Measurements from ENCODE around the gene PFN4.

DNA sequence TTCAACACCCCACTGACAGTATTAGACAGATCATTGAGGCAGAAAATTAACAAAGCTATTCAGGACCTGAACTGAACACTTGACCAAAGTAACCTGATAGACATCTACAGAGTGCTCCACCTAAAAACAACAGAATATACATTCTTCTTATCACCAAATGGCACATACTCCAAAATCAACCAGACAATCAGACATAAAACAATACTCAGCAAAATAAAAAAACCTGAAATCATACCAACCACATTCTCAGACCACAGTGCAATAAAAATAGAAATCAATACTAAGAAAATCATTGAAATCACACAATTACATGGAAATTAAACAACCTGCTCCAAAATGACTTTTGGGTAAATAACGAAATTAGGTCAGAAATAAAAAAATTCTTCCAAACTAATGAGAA lies 15.8 kb downstream of the PFN4 start:
- TF ChIP-seq, protein P1, sequence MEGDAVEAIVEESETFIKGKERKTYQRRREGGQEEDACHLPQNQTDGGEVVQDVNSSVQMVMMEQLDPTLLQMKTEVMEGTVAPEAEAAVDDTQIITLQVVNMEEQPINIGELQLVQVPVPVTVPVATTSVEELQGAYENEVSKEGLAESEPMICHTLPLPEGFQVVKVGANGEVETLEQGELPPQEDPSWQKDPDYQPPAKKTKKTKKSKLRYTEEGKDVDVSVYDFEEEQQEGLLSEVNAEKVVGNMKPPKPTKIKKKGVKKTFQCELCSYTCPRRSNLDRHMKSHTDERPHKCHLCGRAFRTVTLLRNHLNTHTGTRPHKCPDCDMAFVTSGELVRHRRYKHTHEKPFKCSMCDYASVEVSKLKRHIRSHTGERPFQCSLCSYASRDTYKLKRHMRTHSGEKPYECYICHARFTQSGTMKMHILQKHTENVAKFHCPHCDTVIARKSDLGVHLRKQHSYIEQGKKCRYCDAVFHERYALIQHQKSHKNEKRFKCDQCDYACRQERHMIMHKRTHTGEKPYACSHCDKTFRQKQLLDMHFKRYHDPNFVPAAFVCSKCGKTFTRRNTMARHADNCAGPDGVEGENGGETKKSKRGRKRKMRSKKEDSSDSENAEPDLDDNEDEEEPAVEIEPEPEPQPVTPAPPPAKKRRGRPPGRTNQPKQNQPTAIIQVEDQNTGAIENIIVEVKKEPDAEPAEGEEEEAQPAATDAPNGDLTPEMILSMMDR (IDR thresholded peaks at IDR 0.05): no peak
- TF ChIP-seq POLR2A (IDR thresholded peaks at IDR 0.05): no peak

Data from Peyer's patch (tissue), 4 donors.